H1 (cell line): Measurements from ENCODE around the gene SIGLEC12. TPM values are rescaled to one million over a fixed set of nuclear protein-coding genes. Genes with fewer than 3 reads are reported as not detected.

Experiments
- CTCF ChIA-PET: fragments of 300-600 bp; sonication (Branson Sonifier 250); formaldehyde crosslinking; loops from one replicate; lab custom pipeline; 2021; ENCODE audit not compliant: partially characterized antibody; lab: Charles Lee
- POLR2A ChIA-PET: fragments of 300-600 bp; sonication (Branson Sonifier 250); formaldehyde crosslinking; loops from one replicate; lab custom pipeline; 2021; ENCODE audit warnings: inconsistent platforms; ENCODE audit not compliant: partially characterized antibody; lab: Charles Lee
- DNase-seq, 2 experiments: peaks; one replicate each; pipeline versions ENCODE4 v3.0.0 to v3.0.0-alpha.2; 2010 to 2022; ENCODE audit warnings: low spot score in 2 of 2, low read depth in 1 of 2, mixed read lengths in 1 of 2
- FAIRE-seq: peaks from 2 replicates; lab custom pipeline; 2011; peaks lifted over from hg19 to GRCh38; lab: Jason Lieb, UNC
- H2AFZ ChIP-seq: 2 replicates; pipeline ENCODE4 v1.8.1; 2012; ENCODE audit warnings: low read length, inconsistent platforms
- H2AK5ac ChIP-seq: 2 replicates; pipeline ENCODE4 v1.6.1; 2013; ENCODE audit warnings: low read depth, low read length
- H2BK120ac ChIP-seq: replicated peaks from 2 replicates; pipeline ENCODE3; 2013; ENCODE audit warnings: low read depth, low read length, inconsistent platforms
- H2BK12ac ChIP-seq: 2 replicates; pipeline ENCODE4 v1.6.1; 2013; ENCODE audit warnings: low read depth, low read length
- H2BK15ac ChIP-seq: 2 replicates; pipeline ENCODE4 v1.6.1; 2013; ENCODE audit warnings: low read length
- H2BK20ac ChIP-seq: 2 replicates; pipeline ENCODE4 v1.6.1; 2013; ENCODE audit warnings: low read length
- H2BK5ac ChIP-seq: 2 replicates; pipeline ENCODE4 v1.6.1; 2013; ENCODE audit warnings: low read depth, low read length
- H3K14ac ChIP-seq: 2 replicates; pipeline ENCODE4 v1.6.1; 2013; ENCODE audit warnings: inconsistent platforms; ENCODE audit not compliant: insufficient read length
- H3K18ac ChIP-seq: 2 replicates; pipeline ENCODE4 v1.6.1; 2013; ENCODE audit warnings: low read length; ENCODE audit errors: extremely low read depth
- H3K23ac ChIP-seq: 2 replicates; pipeline ENCODE4 v1.6.1; 2013; ENCODE audit warnings: inconsistent platforms; ENCODE audit not compliant: insufficient read length
- H3K23me2 ChIP-seq: 2 replicates; pipeline ENCODE4 v1.6.1; 2013; ENCODE audit warnings: low read depth, low read length
- H3K27ac ChIP-seq: 2 replicates; pipeline ENCODE4 v1.6.1; 2011; ENCODE audit warnings: low read depth, low read length, inconsistent platforms
- H3K27me3 ChIP-seq, 4 experiments: replicated peaks in 1 of 4; 1 replicate in 1 of 4; 2 replicates in 3 of 4; pipeline versions ENCODE4 v1.6.1 to v1.8.1; 2011 to 2013; ENCODE audit warnings: low read length in 3 of 4, mild to moderate bottlenecking in 3 of 4, inconsistent platforms in 2 of 4, mixed read lengths in 2 of 4, moderate library complexity in 1 of 4; ENCODE audit not compliant: control insufficient read depth in 3 of 4, insufficient read depth in 3 of 4; ENCODE audit errors: extremely low read depth in 1 of 4
- H3K36me3 ChIP-seq, 4 experiments: 2 replicates each; pipeline versions ENCODE4 v1.6.1 to v1.8.1; 2011 to 2013; ENCODE audit warnings: mild to moderate bottlenecking in 4 of 4, low read length in 3 of 4, moderate library complexity in 2 of 4, control low read depth in 1 of 4, inconsistent platforms in 1 of 4; ENCODE audit not compliant: insufficient read depth in 4 of 4, control insufficient read depth in 2 of 4
- H3K4ac ChIP-seq: replicated peaks from 2 replicates; pipeline ENCODE3; 2013; ENCODE audit warnings: low read length, low read depth, mixed read lengths, inconsistent platforms; ENCODE audit not compliant: insufficient read length
- H3K4me1 ChIP-seq, 4 experiments: replicated peaks in 1 of 4; 1 replicate in 1 of 4; 2 replicates in 3 of 4; pipeline versions ENCODE4 v1.6.1 to v1.8.1; 2011 to 2013; ENCODE audit warnings: low read length in 3 of 4, inconsistent platforms in 2 of 4, mixed read lengths in 1 of 4; ENCODE audit not compliant: insufficient read depth in 4 of 4, control insufficient read depth in 3 of 4
- H3K4me2 ChIP-seq, 2 experiments: 2 replicates each; pipeline versions ENCODE4 v1.6.1 to v1.8.1; 2011 to 2013; ENCODE audit warnings: low read depth in 2 of 2, low read length in 2 of 2, control low read depth in 1 of 2, inconsistent platforms in 1 of 2, mild to moderate bottlenecking in 1 of 2; ENCODE audit not compliant: insufficient read depth in 1 of 2
- H3K4me3 ChIP-seq, 4 experiments: fragments of 200-600, 300-600 bp in 1 of 4; sonication (generic), shearing (Covaris generic), sonication (Bioruptor Twin) in 1 of 4; 2 replicates each; pipeline versions ENCODE4 v1.5.1 to v1.8.1; 2011 to 2016; ENCODE audit warnings: low read length in 4 of 4, low read depth in 3 of 4, control low read depth in 2 of 4, inconsistent platforms in 2 of 4, mild to moderate bottlenecking in 2 of 4, mixed read lengths in 1 of 4, moderate library complexity in 1 of 4; ENCODE audit not compliant: insufficient read depth in 2 of 4; ENCODE audit errors: extremely low read depth in 1 of 4
- H3K56ac ChIP-seq: replicated peaks from 2 replicates; pipeline ENCODE3; 2013; ENCODE audit warnings: low read depth, mild to moderate bottlenecking, mixed read lengths, low read length, inconsistent platforms; ENCODE audit not compliant: insufficient read length
- H3K79me1 ChIP-seq: 2 replicates; pipeline ENCODE4 v1.6.1; 2013; ENCODE audit warnings: low read depth, low read length, control low read depth
- H3K79me2 ChIP-seq, 2 experiments: 2 replicates each; pipeline versions ENCODE4 v1.6.1 to v1.8.1; 2012 to 2013; ENCODE audit warnings: low read length in 2 of 2, mild to moderate bottlenecking in 2 of 2, inconsistent platforms in 1 of 2; ENCODE audit not compliant: insufficient read depth in 2 of 2, control insufficient read depth in 1 of 2
- H3K9ac ChIP-seq, 4 experiments: replicated peaks in 1 of 4; 1 replicate in 1 of 4; 2 replicates in 3 of 4; pipeline versions ENCODE4 v1.6.1 to v1.8.1; 2011 to 2013; ENCODE audit warnings: low read depth in 3 of 4, low read length in 3 of 4, control low read depth in 2 of 4, mild to moderate bottlenecking in 2 of 4, moderate library complexity in 2 of 4, inconsistent platforms in 1 of 4; ENCODE audit errors: extremely low read depth in 1 of 4
- H3K9me3 ChIP-seq, 2 experiments: 2 replicates each; pipeline versions ENCODE4 v1.6.1 to v1.8.1; 2012 to 2013; ENCODE audit warnings: mild to moderate bottlenecking in 2 of 2, moderate library complexity in 2 of 2, control low read depth in 1 of 2, inconsistent platforms in 1 of 2, low read depth in 1 of 2, low read length in 1 of 2, mixed read lengths in 1 of 2; ENCODE audit not compliant: insufficient read depth in 2 of 2
- H4K20me1 ChIP-seq, 2 experiments: replicated peaks in 1 of 2; 2 replicates each; pipeline versions ENCODE3 to v1.8.1; 2011 to 2013; ENCODE audit warnings: inconsistent platforms in 2 of 2, low read length in 2 of 2, mild to moderate bottlenecking in 1 of 2; ENCODE audit not compliant: insufficient read depth in 2 of 2, control insufficient read depth in 1 of 2
- H4K5ac ChIP-seq: 2 replicates; pipeline ENCODE4 v1.6.1; 2013; ENCODE audit warnings: low read length, low read depth, mixed read lengths, inconsistent platforms; ENCODE audit not compliant: insufficient read length
- H4K8ac ChIP-seq: 2 replicates; pipeline ENCODE4 v1.8.0; 2013; ENCODE audit warnings: mild to moderate bottlenecking, moderate library complexity, low read length, inconsistent platforms; ENCODE audit not compliant: insufficient read depth; ENCODE audit errors: extremely low read depth
- H4K91ac ChIP-seq: replicated peaks from 2 replicates; pipeline ENCODE3; 2013; ENCODE audit warnings: low read length, mixed read lengths, inconsistent platforms; ENCODE audit not compliant: insufficient read length
- HDAC2 ChIP-seq, 2 experiments: fragments of 300-600 bp in 1 of 2; sonication (generic) in 1 of 2; IDR thresholded peaks; 2 replicates each; pipeline ENCODE4 v1.6.1; 2011 to 2012; ENCODE audit warnings: low read depth in 2 of 2, low read length in 2 of 2, mild to moderate bottlenecking in 2 of 2, moderate library complexity in 2 of 2, borderline replicate concordance in 1 of 2, inconsistent platforms in 1 of 2
- WGBS, 2 experiments: shearing (Covaris generic) in 1 of 2; methylation state at CpG; one replicate each; pipeline versions ENCODE4 v1.1.6 to v1.1.7; 2013 to 2015; ENCODE audit warnings: low lambda C conversion rate in 2 of 2, mixed read lengths in 2 of 2, inconsistent platforms in 1 of 2, low coverage in 1 of 2, missing lambda C conversion rate in 1 of 2; ENCODE audit not compliant: insufficient replicate concordance in 2 of 2, insufficient coverage in 1 of 2, insufficient read length in 1 of 2; ENCODE audit errors: extremely low coverage in 1 of 2, missing lambda C conversion rate in 1 of 2; 5-methylcytosine and 5-hydroxymethylcytosine counted together
- polyA plus RNA-seq, 7 experiments: library from polyadenylated mRNA; depleted of rRNA in 3 of 7; stranded (reverse) in 5 of 7; unstranded in 2 of 7; fragments of >200 nt in 5 of 7; fragments of 200-250 nt in 2 of 7; gene quantifications; 1 replicate in 5 of 7; 2 replicates in 1 of 7; 4 replicates in 1 of 7; pipeline versions ENCODE4 v1.2.1 to v1.2.3, GENCODE V29; 2011 to 2013; ENCODE audit warnings: missing spikeins in 2 of 7, mixed read lengths in 2 of 7
- total RNA-seq: library from RNA; stranded (reverse); fragmentation: NEBNext Ultra II Directional; extraction: Animal tissue kit (Norgen Biotek cat#: 25700); gene quantifications from 2 replicates; pipeline ENCODE4 v1.2.1, GENCODE V29; 2021
- TF ChIP-seq, protein P1 (sequence below), 3 experiments: IDR thresholded peaks; 1 replicate in 2 of 3; 2 replicates in 1 of 3; pipeline versions ENCODE4 v1.5.1 to v1.6.1; 2011; ENCODE audit warnings: low read length in 3 of 3, mild to moderate bottlenecking in 3 of 3, inconsistent platforms in 2 of 3, low read depth in 1 of 3, moderate library complexity in 1 of 3; ENCODE audit not compliant: insufficient read depth in 1 of 3; ENCODE audit errors: control extremely low read depth in 1 of 3

Gene SIGLEC12
- total and polyA plus RNA-seq, 2 of the 8 experiments (the other 6 are each of a cell fraction or from before 2014, with no cell fraction given): not detected

DNA sequence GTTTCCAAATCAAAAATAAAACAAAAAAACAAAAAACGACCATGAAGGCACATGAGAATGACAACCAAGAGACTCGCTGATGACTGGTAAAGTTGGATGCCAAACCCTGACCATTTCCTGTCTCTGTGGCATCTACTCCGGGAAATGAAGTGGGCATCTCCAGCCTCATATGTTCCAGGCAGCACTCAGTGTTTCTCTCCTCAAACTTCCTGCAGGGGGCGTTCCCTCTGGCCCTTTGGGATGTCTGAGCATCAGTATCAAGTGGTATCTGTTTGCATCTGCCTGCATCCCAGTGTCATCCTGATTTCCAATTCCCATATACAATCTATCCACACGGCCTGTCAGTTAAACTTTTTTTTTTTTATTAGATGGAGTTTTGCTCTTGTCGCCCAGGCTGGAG is 9.8 kb upstream of the SIGLEC12 start:
- Histone ChIP-seq H3K79me1 (no peaks in the 10 kb centered on the region), H3K9me3 (peaks cover 33 to 43% of the 10 kb centered on the region in 2 experiments), H3K36me3 (no peaks in the 10 kb centered on the region), H2BK12ac (no peak overlapping the region), H3K56ac (no peak overlapping the region), H2AFZ (no peak overlapping the region), H3K23me2 (no peaks in the 10 kb centered on the region), H2BK120ac (no peak overlapping the region), H2BK5ac (no peak overlapping the region), H3K4ac (no peak overlapping the region), H3K4me3 (no peak overlapping the region), H2AK5ac (no peak overlapping the region), H4K91ac (no peak overlapping the region), H3K23ac (no peak overlapping the region), H3K14ac (no peak overlapping the region)
- CTCF ChIA-PET: interaction anchor here (1.5 kb wide), 1 partner anchor 19 kb away, joined by 6 read pairs; the partner anchor contains the start of gene SIGLEC6
- DNase-seq: peak in 1 of 2 experiments; percentile 29
- 48% methylated on average over 6 of the region's 6 CpGs; no CpG with 5 or more reads in 1 of the 2 experiments for WGBS, 2 experiments
- TF ChIP-seq, protein P1, sequence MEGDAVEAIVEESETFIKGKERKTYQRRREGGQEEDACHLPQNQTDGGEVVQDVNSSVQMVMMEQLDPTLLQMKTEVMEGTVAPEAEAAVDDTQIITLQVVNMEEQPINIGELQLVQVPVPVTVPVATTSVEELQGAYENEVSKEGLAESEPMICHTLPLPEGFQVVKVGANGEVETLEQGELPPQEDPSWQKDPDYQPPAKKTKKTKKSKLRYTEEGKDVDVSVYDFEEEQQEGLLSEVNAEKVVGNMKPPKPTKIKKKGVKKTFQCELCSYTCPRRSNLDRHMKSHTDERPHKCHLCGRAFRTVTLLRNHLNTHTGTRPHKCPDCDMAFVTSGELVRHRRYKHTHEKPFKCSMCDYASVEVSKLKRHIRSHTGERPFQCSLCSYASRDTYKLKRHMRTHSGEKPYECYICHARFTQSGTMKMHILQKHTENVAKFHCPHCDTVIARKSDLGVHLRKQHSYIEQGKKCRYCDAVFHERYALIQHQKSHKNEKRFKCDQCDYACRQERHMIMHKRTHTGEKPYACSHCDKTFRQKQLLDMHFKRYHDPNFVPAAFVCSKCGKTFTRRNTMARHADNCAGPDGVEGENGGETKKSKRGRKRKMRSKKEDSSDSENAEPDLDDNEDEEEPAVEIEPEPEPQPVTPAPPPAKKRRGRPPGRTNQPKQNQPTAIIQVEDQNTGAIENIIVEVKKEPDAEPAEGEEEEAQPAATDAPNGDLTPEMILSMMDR (IDR thresholded peaks at IDR 0.05; ENCODE audit: control extremely low read depth in 1 of 3, insufficient read depth in 1 of 3, low read depth in 1 of 3, low read length in 3 of 3): peak; percentile 38 to 64 (median 59)
- no peak for TF ChIP-seq HDAC2 (IDR thresholded peaks at IDR 0.05; ENCODE audit: borderline replicate concordance in 1 of 2, low read depth in 2 of 2, low read length in 2 of 2)
- TF ChIP-seq, all 59 proteins: peak for 1
- H3K18ac ChIP-seq: no peak overlapping the region
- H3K27ac ChIP-seq: no peak overlapping the region
- no peak overlapping the region for H3K4me2 ChIP-seq
- no peak overlapping the region for H3K9ac ChIP-seq
- H2BK15ac ChIP-seq: no peak overlapping the region
- no peaks in the 10 kb centered on the region for H3K4me1 ChIP-seq
- no peak overlapping the region for H2BK20ac ChIP-seq
- POLR2A ChIA-PET: no interaction called here
- no peaks in the 10 kb centered on the region for H4K20me1 ChIP-seq
- FAIRE-seq: no peak
- H4K8ac ChIP-seq: no peak overlapping the region
- H3K27me3 ChIP-seq: no peaks in the 10 kb centered on the region
- H4K5ac ChIP-seq: no peak overlapping the region
- no peaks in the 10 kb centered on the region for H3K79me2 ChIP-seq
